Keratinocyte (primary cell): ENCODE data around the gene SLC12A6.

Experiments used
- EZH2 ChIP-seq: IDR thresholded peaks from one replicate; pipeline ENCODE4 v1.6.1; 2012; ENCODE audit warnings: inconsistent platforms, mild to moderate bottlenecking, low read length, moderate library complexity
- TF ChIP-seq, protein P1 (sequence below), 3 experiments: IDR thresholded peaks in 1 of 3; conservative IDR thresholded peaks in 1 of 3; optimal IDR thresholded peaks in 1 of 3; 2 replicates in 2 of 3; 3 replicates in 1 of 3; pipeline versions ENCODE3 to v1.5.1; 2011; ENCODE audit warnings: low read length in 3 of 3, mild to moderate bottlenecking in 3 of 3, moderate library complexity in 2 of 3, control low read depth in 1 of 3, inconsistent platforms in 1 of 3; ENCODE audit not compliant: insufficient read depth in 2 of 3; ENCODE audit errors: extremely low read depth in 1 of 3

DNA sequence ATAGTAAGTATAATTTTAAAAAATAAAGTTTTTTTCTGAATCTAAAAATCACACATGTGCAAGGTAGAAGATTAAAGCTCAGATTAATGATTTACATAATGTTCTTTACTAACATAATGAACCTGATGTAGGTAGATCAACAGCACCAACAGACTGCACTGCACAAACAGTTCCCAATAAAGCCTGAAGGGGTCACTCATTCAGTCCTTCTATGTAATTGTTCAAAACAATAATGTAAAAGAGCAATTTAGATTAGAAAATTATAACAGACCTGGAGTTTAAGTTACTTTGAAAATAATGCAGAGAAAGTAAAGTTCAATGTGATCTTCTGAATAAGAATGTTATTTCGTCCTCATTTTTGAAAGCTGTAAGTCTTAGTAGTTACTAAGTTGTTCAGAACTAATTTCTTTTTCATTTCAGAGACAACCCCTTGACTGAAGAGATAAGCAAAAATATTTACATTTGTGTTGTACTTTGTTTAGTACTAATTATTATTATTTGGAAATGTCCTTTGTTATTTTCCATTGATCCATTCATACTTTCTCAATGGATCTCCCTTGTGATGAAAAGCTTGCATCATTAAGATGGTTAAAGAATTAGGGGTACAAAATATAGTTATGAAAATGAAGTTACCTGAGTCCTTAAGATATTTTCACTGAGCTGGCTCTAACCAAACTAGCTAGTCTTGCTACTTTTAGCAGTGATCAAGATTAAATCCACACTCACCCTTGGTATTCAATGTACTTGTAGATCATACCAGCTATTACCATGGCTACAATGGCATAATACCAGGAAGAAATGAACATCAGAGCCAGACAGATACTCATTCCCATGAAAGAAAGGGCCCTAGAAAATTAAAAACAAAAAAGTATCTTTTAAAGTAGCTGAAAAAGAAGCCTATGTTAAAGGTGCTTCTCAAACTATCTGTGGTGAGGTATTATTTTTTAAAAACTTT, 95.9 kb downstream of the SLC12A6 start:
- TF ChIP-seq, protein P1, sequence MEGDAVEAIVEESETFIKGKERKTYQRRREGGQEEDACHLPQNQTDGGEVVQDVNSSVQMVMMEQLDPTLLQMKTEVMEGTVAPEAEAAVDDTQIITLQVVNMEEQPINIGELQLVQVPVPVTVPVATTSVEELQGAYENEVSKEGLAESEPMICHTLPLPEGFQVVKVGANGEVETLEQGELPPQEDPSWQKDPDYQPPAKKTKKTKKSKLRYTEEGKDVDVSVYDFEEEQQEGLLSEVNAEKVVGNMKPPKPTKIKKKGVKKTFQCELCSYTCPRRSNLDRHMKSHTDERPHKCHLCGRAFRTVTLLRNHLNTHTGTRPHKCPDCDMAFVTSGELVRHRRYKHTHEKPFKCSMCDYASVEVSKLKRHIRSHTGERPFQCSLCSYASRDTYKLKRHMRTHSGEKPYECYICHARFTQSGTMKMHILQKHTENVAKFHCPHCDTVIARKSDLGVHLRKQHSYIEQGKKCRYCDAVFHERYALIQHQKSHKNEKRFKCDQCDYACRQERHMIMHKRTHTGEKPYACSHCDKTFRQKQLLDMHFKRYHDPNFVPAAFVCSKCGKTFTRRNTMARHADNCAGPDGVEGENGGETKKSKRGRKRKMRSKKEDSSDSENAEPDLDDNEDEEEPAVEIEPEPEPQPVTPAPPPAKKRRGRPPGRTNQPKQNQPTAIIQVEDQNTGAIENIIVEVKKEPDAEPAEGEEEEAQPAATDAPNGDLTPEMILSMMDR (optimal IDR thresholded peaks at IDR 0.05 in 1 of 3, IDR thresholded peaks at IDR 0.05 in 1 of 3, conservative IDR thresholded peaks at IDR 0.05 in 1 of 3; ENCODE audit: extremely low read depth in 1 of 3, insufficient read depth in 2 of 3, low read length in 3 of 3), result peak; percentile 44 to 74 (median 62)
- TF ChIP-seq EZH2, result no peak
